Keratinocyte (primary cell): ENCODE data around the gene OMD. TPM values are rescaled to one million over a fixed set of nuclear protein-coding genes. Genes with fewer than 3 reads are reported as not detected.

Experiments
- DNase-seq: peaks from one replicate; pipeline ENCODE4 v3.0.0-alpha.2; 2011; ENCODE audit warnings: low read depth, missing footprints, low spot score
- FAIRE-seq: peaks from 2 replicates; lab custom pipeline; 2011; peaks lifted over from hg19 to GRCh38; lab: Jason Lieb, UNC
- H2AFZ ChIP-seq: 2 replicates; pipeline ENCODE4 v1.6.0; 2012; ENCODE audit warnings: low read length, control low read depth, inconsistent platforms; ENCODE audit not compliant: control insufficient read depth
- H3K27ac ChIP-seq: 2 replicates; pipeline ENCODE4 v1.5.1; 2011; ENCODE audit warnings: low read length; ENCODE audit not compliant: control insufficient read depth, insufficient read depth
- H3K27me3 ChIP-seq: 3 replicates; pipeline ENCODE4 v1.6.0; 2011; ENCODE audit warnings: low read length; ENCODE audit not compliant: control insufficient read depth, insufficient read depth; ENCODE audit errors: extremely low read depth
- H3K36me3 ChIP-seq, 2 experiments: 2 replicates in 1 of 2; 3 replicates in 1 of 2; pipeline ENCODE4 v1.5.1; 2011; ENCODE audit warnings: low read length in 2 of 2, mild to moderate bottlenecking in 1 of 2; ENCODE audit not compliant: control insufficient read depth in 2 of 2, insufficient read depth in 2 of 2; ENCODE audit errors: extremely low read depth in 1 of 2
- H3K4me1 ChIP-seq: 3 replicates; pipeline ENCODE4 v1.5.1; 2011; ENCODE audit warnings: low read length; ENCODE audit not compliant: control insufficient read depth, insufficient read depth; ENCODE audit errors: extremely low read depth
- H3K4me2 ChIP-seq: 3 replicates; pipeline ENCODE4 v1.6.0; 2011; ENCODE audit warnings: low read depth, low read length; ENCODE audit not compliant: control insufficient read depth, insufficient read depth; ENCODE audit errors: extremely low read depth
- H3K4me3 ChIP-seq, 3 experiments: fragments of 200-600 bp in 1 of 3; sonication (generic) in 1 of 3; 2 replicates in 2 of 3; 3 replicates in 1 of 3; pipeline ENCODE4 v1.5.1; 2011 to 2016; ENCODE audit warnings: low read length in 3 of 3, mild to moderate bottlenecking in 3 of 3, control low read depth in 2 of 3, inconsistent platforms in 1 of 3, low read depth in 1 of 3, mixed read lengths in 1 of 3, mixed run types in 1 of 3, moderate library complexity in 1 of 3; ENCODE audit not compliant: control insufficient read depth in 2 of 3, insufficient read depth in 2 of 3; ENCODE audit errors: extremely low read depth in 1 of 3
- H3K79me2 ChIP-seq: 2 replicates; pipeline ENCODE4 v1.6.0; 2012; ENCODE audit warnings: low read length; ENCODE audit not compliant: control insufficient read depth, insufficient read depth
- H3K9ac ChIP-seq: 3 replicates; pipeline ENCODE4 v1.6.0; 2011; ENCODE audit warnings: low read length; ENCODE audit not compliant: control insufficient read depth, insufficient read depth; ENCODE audit errors: extremely low read depth
- H3K9me1 ChIP-seq: 3 replicates; pipeline ENCODE4 v1.6.0; 2011; ENCODE audit warnings: low read length; ENCODE audit not compliant: control insufficient read depth, insufficient read depth; ENCODE audit errors: extremely low read depth
- H3K9me3 ChIP-seq: 2 replicates; pipeline ENCODE4 v1.5.1; 2012; ENCODE audit warnings: low read depth, low read length; ENCODE audit not compliant: control insufficient read depth
- H4K20me1 ChIP-seq: 3 replicates; pipeline ENCODE4 v1.6.0; 2011; ENCODE audit warnings: low read length; ENCODE audit not compliant: control insufficient read depth, insufficient read depth; ENCODE audit errors: extremely low read depth
- CTCF ChIP-seq, 3 experiments: IDR thresholded peaks in 1 of 3; conservative IDR thresholded peaks in 1 of 3; optimal IDR thresholded peaks in 1 of 3; 2 replicates in 2 of 3; 3 replicates in 1 of 3; pipeline versions ENCODE3 to v1.5.1; 2011; ENCODE audit warnings: low read length in 3 of 3, mild to moderate bottlenecking in 3 of 3, moderate library complexity in 2 of 3, control low read depth in 1 of 3, inconsistent platforms in 1 of 3; ENCODE audit not compliant: insufficient read depth in 2 of 3; ENCODE audit errors: extremely low read depth in 1 of 3
- EZH2 ChIP-seq: IDR thresholded peaks from one replicate; pipeline ENCODE4 v1.6.1; 2012; ENCODE audit warnings: inconsistent platforms, mild to moderate bottlenecking, low read length, moderate library complexity
- dilution Hi-C: fragments of 300-500 bp; cut with MboI; formaldehyde crosslinking; loops from one replicate; pipeline ENCODE4 v1.7.0; 2020; ENCODE audit warnings: low sequenced_read_pairs; ENCODE audit not compliant: extremely low pct_ligation_motif_present
- polyA plus RNA-seq, 5 experiments: library from polyadenylated mRNA; depleted of rRNA in 3 of 5; stranded (reverse) in 3 of 5; stranded (forward) in 1 of 5; unstranded in 1 of 5; fragments of >200 nt; gene quantifications; 1 replicate in 1 of 5; 2 replicates in 3 of 5; 3 replicates in 1 of 5; pipeline versions ENCODE4 v1.2.1 to v1.2.3, GENCODE V29; 2011 to 2012; ENCODE audit warnings: missing spikeins in 2 of 5, low read depth in 1 of 5, low replicate concordance in 1 of 5

The OMD gene
- polyA plus RNA-seq, 1 donor (not counting 4 experiments of a cell fraction or from before 2014, with no cell fraction given) = not detected

GRCh38 chr9:92385477-92385876 lies 38.8 kb downstream of the OMD start:
- peak overlapping the region in 2 of 3 experiments; percentile 18 to 56 for H3K4me3 ChIP-seq
- peak overlapping the region; percentile 56 for H2AFZ ChIP-seq
- H3K27me3 ChIP-seq = no peaks in the 10 kb centered on the region
- no peaks in the 10 kb centered on the region for H3K9me1 ChIP-seq
- H3K4me2 ChIP-seq = peak overlapping the region; percentile 80
- TF ChIP-seq CTCF (optimal IDR thresholded peaks at IDR 0.05 in 1 of 3, IDR thresholded peaks at IDR 0.05 in 1 of 3, conservative IDR thresholded peaks at IDR 0.05 in 1 of 3; ENCODE audit: extremely low read depth in 1 of 3, insufficient read depth in 2 of 3, low read length in 3 of 3) (no peak), EZH2 (no peak)
- peak overlapping the region; percentile 53 for H3K9ac ChIP-seq
- H4K20me1 ChIP-seq = no peaks in the 10 kb centered on the region
- H3K4me1 ChIP-seq = peaks cover 24% of the 10 kb centered on the region
- FAIRE-seq (peak; percentile 70), DNase-seq (no peak)
- no peaks in the 10 kb centered on the region for H3K9me3 ChIP-seq
- H3K79me2 ChIP-seq = no peaks in the 10 kb centered on the region
- H3K36me3 ChIP-seq = no peaks in the 10 kb centered on the region
- peak overlapping the region; percentile 95 for H3K27ac ChIP-seq
- dilution Hi-C loops = no loop called here

GRCh38 chr9:92385001-92385400 lies 39.3 kb downstream of the OMD start:
- FAIRE-seq (no peak), DNase-seq (no peak)
- Histone ChIP-seq H3K4me3 (no peak overlapping the region), H3K27ac (peak overlapping the region; percentile 95), H3K79me2 (no peaks in the 10 kb centered on the region), H3K4me1 (peaks cover 24% of the 10 kb centered on the region), H2AFZ (no peak overlapping the region), H3K9ac (no peak overlapping the region), H3K9me3 (no peaks in the 10 kb centered on the region), H3K27me3 (no peaks in the 10 kb centered on the region), H3K36me3 (no peaks in the 10 kb centered on the region), H4K20me1 (no peaks in the 10 kb centered on the region), H3K4me2 (peak overlapping the region; percentile 80), H3K9me1 (no peaks in the 10 kb centered on the region)
- dilution Hi-C loops = no loop called here
- TF ChIP-seq CTCF (optimal IDR thresholded peaks at IDR 0.05 in 1 of 3, IDR thresholded peaks at IDR 0.05 in 1 of 3, conservative IDR thresholded peaks at IDR 0.05 in 1 of 3; ENCODE audit: extremely low read depth in 1 of 3, insufficient read depth in 2 of 3, low read length in 3 of 3) (no peak), EZH2 (no peak)
